ENCODE results near the gene HRK.

GRCh38 chr12:116862167-116862566, 19.1 kb downstream of the HRK start:
- no peak for TF ChIP-seq CTCF (IDR thresholded peaks at IDR 0.05)
- TF ChIP-seq POLR2A (IDR thresholded peaks at IDR 0.05), result no peak

Measured in heart left ventricle (tissue), 13 donors.